ENCODE data around the gene IFITM5. TPM values are rescaled to one million over a fixed set of nuclear protein-coding genes. Genes with fewer than 3 reads are reported as not detected.
"Not testable (repeated sequence)": the region's sequence is repeated elsewhere in the genome, so short reads cannot be mapped to it uniquely, and the experiment has no call there.

Gene IFITM5
- not detected for total RNA-seq

GRCh38 chr11:299081-299891 lies at the start of gene IFITM5:
Gene IFITM5 (minus strand): TSS chr11:299526. CDS start chr11:299490, 36 bp downstream.
- no peak for ATAC-seq (replicated peaks)
- no peak within 1 kb of the TSS for H3K4me3 Mint-ChIP-seq
- H3K36me3 Mint-ChIP-seq (ENCODE audit: low read depth): peaks cover 8% of the 10 kb centered on the region
- peaks cover 4% of the 10 kb centered on the region for H3K27me3 Mint-ChIP-seq
- H3K9me3 Mint-ChIP-seq: no peaks in the 10 kb centered on the region
- peaks cover 18% of the 10 kb centered on the region for H3K4me1 Mint-ChIP-seq
- no peak within 1 kb of the TSS for H3K27ac Mint-ChIP-seq

- Mint-ChIP-seq H3K4me1 (peaks cover 4% of the 10 kb centered on the region), H3K27ac (no peak overlapping the region), H3K36me3 (ENCODE audit: low read depth) (no peaks in the 10 kb centered on the region), H3K4me3 (no peak overlapping the region), H3K27me3 (no peaks in the 10 kb centered on the region), H3K9me3 (no peaks in the 10 kb centered on the region)
- ATAC-seq (replicated peaks): no peak
Observed at GRCh38 chr11:346529-346928, 47.2 kb upstream of the IFITM5 start.

GRCh38 chr11:344836-345578 lies 45.7 kb upstream of the IFITM5 start:
- Mint-ChIP-seq H3K4me3 (no peak overlapping the region), H3K36me3 (ENCODE audit: low read depth) (no peaks in the 10 kb centered on the region), H3K27ac (no peak overlapping the region), H3K27me3 (no peaks in the 10 kb centered on the region), H3K4me1 (no peaks in the 10 kb centered on the region), H3K9me3 (no peaks in the 10 kb centered on the region)
- ATAC-seq (replicated peaks): no peak

- no peak for ATAC-seq (replicated peaks)
- Mint-ChIP-seq H3K27ac (no peak overlapping the region), H3K9me3 (no peaks in the 10 kb centered on the region), H3K36me3 (ENCODE audit: low read depth) (no peaks in the 10 kb centered on the region), H3K27me3 (no peaks in the 10 kb centered on the region), H3K4me1 (no peaks in the 10 kb centered on the region), H3K4me3 (no peak overlapping the region)
Observed at GRCh38 chr11:342328-342727, 43.0 kb upstream of the IFITM5 start.

GRCh38 chr11:340539-341512 lies 41.5 kb upstream of the IFITM5 start:
- Mint-ChIP-seq H3K27ac (peak overlapping the region; percentile 63), H3K9me3 (no peaks in the 10 kb centered on the region)

GRCh38 chr11:339963-340362 lies 40.6 kb upstream of the IFITM5 start:
- no peak for ATAC-seq (replicated peaks)
- no peaks in the 10 kb centered on the region for H3K27me3 Mint-ChIP-seq
- H3K9me3 Mint-ChIP-seq: no peaks in the 10 kb centered on the region
- peaks cover 10% of the 10 kb centered on the region for H3K4me1 Mint-ChIP-seq
- no peak overlapping the region for H3K27ac Mint-ChIP-seq
- H3K36me3 Mint-ChIP-seq (ENCODE audit: low read depth): no peaks in the 10 kb centered on the region
- no peak overlapping the region for H3K4me3 Mint-ChIP-seq

More at GRCh38 chr11:340539-341512, 41.5 kb upstream of the IFITM5 start:
- H3K36me3 Mint-ChIP-seq (ENCODE audit: low read depth): no peaks in the 10 kb centered on the region
- H3K4me3 Mint-ChIP-seq: no peak overlapping the region
- peaks cover 10% of the 10 kb centered on the region for H3K4me1 Mint-ChIP-seq
- no peaks in the 10 kb centered on the region for H3K27me3 Mint-ChIP-seq
- no peak for ATAC-seq (replicated peaks)

GRCh38 chr11:337711-338110 lies 38.4 kb upstream of the IFITM5 start:
- H3K4me1 Mint-ChIP-seq: peaks cover 10% of the 10 kb centered on the region
- no peaks in the 10 kb centered on the region for H3K9me3 Mint-ChIP-seq
- no peak overlapping the region for H3K27ac Mint-ChIP-seq
- no peaks in the 10 kb centered on the region for H3K36me3 Mint-ChIP-seq (ENCODE audit: low read depth)
- no peak for ATAC-seq (replicated peaks)
- H3K27me3 Mint-ChIP-seq: no peaks in the 10 kb centered on the region
- H3K4me3 Mint-ChIP-seq: no peak overlapping the region

- Mint-ChIP-seq H3K36me3 (ENCODE audit: low read depth) (no peaks in the 10 kb centered on the region), H3K4me3 (no peak overlapping the region), H3K27ac (peak overlapping the region; percentile 25), H3K9me3 (no peaks in the 10 kb centered on the region), H3K27me3 (no peaks in the 10 kb centered on the region), H3K4me1 (peaks cover 10% of the 10 kb centered on the region)
- no peak for ATAC-seq (replicated peaks)
Observed at GRCh38 chr11:336659-337198, 37.4 kb upstream of the IFITM5 start.

GRCh38 chr11:335779-336658 lies 36.7 kb upstream of the IFITM5 start:
- Mint-ChIP-seq H3K27me3 (no peaks in the 10 kb centered on the region), H3K4me1 (peaks cover 14% of the 10 kb centered on the region), H3K36me3 (ENCODE audit: low read depth) (no peaks in the 10 kb centered on the region), H3K9me3 (no peaks in the 10 kb centered on the region), H3K27ac (peak overlapping the region; percentile 46), H3K4me3 (no peak overlapping the region)
- no peak for ATAC-seq (replicated peaks)

- no peak overlapping the region for H3K27ac Mint-ChIP-seq
- H3K36me3 Mint-ChIP-seq (ENCODE audit: low read depth): no peaks in the 10 kb centered on the region
- no peak overlapping the region for H3K4me3 Mint-ChIP-seq
- peaks cover 21% of the 10 kb centered on the region for H3K4me1 Mint-ChIP-seq
- no peaks in the 10 kb centered on the region for H3K9me3 Mint-ChIP-seq
- no peaks in the 10 kb centered on the region for H3K27me3 Mint-ChIP-seq
- no peak for ATAC-seq (replicated peaks)
Observed at GRCh38 chr11:334264-334994, 35.1 kb upstream of the IFITM5 start.

- not testable (repeated sequence) for H3K27ac Mint-ChIP-seq; H3K27me3 Mint-ChIP-seq; H3K4me3 Mint-ChIP-seq; ATAC-seq (replicated peaks); H3K36me3 Mint-ChIP-seq (ENCODE audit: low read depth); H3K9me3 Mint-ChIP-seq
- H3K4me1 Mint-ChIP-seq: peaks cover 24% of the 10 kb centered on the region
Observed at GRCh38 chr11:333616-334263, 34.4 kb upstream of the IFITM5 start.

- H3K27me3 Mint-ChIP-seq: no peaks in the 10 kb centered on the region
- H3K27ac Mint-ChIP-seq: no peak overlapping the region
- peaks cover 24% of the 10 kb centered on the region for H3K4me1 Mint-ChIP-seq
- H3K9me3 Mint-ChIP-seq: no peaks in the 10 kb centered on the region
- no peak for ATAC-seq (replicated peaks)
- no peak overlapping the region for H3K4me3 Mint-ChIP-seq
- H3K36me3 Mint-ChIP-seq (ENCODE audit: low read depth): no peaks in the 10 kb centered on the region
Observed at GRCh38 chr11:332651-333480, 33.5 kb upstream of the IFITM5 start.

Measured in activated T-helper 17 cell treated with anti-CD3 and anti-CD28 coated beads, Interleukin-2, amount 50 U/mL, for 72 hours (primary cell).